SK-N-SH treated with all-trans-retinoic acid at 6 μM for 48 hours (cell line): ENCODE measurements around the gene PCDHA13.
"Not testable (repeated sequence)": the region's sequence is repeated elsewhere in the genome, so short reads cannot be mapped to it uniquely, and the experiment has no call there.

Source experiments
- ATAC-seq: fragments of 200-7000 bp; cut with Tn5 transposase; 3 replicates; pipeline ENCODE4 v1.9.1; 2020; ENCODE audit warnings: mild to moderate bottlenecking, moderate library complexity
- ARNTL ChIP-seq: fragments of 450-650 bp; formaldehyde crosslinking; IDR thresholded peaks from 2 replicates; pipeline ENCODE4 v1.5.0; 2020; ENCODE audit warnings: low read depth, mild to moderate bottlenecking, moderate library complexity, borderline replicate concordance
- CSRNP3 ChIP-seq: fragments of 250-450 bp; sonication (Bioruptor Pico); IDR thresholded peaks from 2 replicates; pipeline ENCODE4 v1.5.1; 2021; ENCODE audit warnings: mild to moderate bottlenecking, moderate library complexity
- GLIS3 ChIP-seq: fragments of 250-450 bp; sonication (Bioruptor Pico); IDR thresholded peaks from 2 replicates; pipeline ENCODE4 v1.5.0; 2020; ENCODE audit warnings: mild to moderate bottlenecking, moderate library complexity
- ISL1 ChIP-seq: fragments of 250-450 bp; sonication (Bioruptor Pico); IDR thresholded peaks from 2 replicates; pipeline ENCODE4 v2.1.2; 2022; ENCODE audit warnings: mild to moderate bottlenecking, moderate library complexity
- POU6F1 ChIP-seq: fragments of 250-450 bp; sonication (Bioruptor Pico); IDR thresholded peaks from 2 replicates; pipeline ENCODE4 v1.8.0; 2021; ENCODE audit warnings: low read depth, mild to moderate bottlenecking, moderate library complexity, borderline replicate concordance
- ZFP3 ChIP-seq: fragments of 250-450 bp; sonication (Bioruptor Pico); IDR thresholded peaks from 2 replicates; pipeline ENCODE4 v1.5.0; 2020; ENCODE audit warnings: mild to moderate bottlenecking, moderate library complexity
- ZFP30 ChIP-seq: fragments of 450-650 bp; formaldehyde crosslinking; IDR thresholded peaks from 2 replicates; pipeline ENCODE4 v1.5.0; 2022; ENCODE audit warnings: mild to moderate bottlenecking, moderate library complexity
- ZNF565 ChIP-seq: fragments of 450-650 bp; formaldehyde crosslinking; conservative IDR thresholded peaks from 2 replicates; pipeline ENCODE4 v1.5.0; 2020; ENCODE audit warnings: low read depth, mild to moderate bottlenecking, moderate library complexity
- ZNF70 ChIP-seq: fragments of 450-650 bp; formaldehyde crosslinking; IDR thresholded peaks from 2 replicates; pipeline ENCODE4 v1.5.0; 2020; ENCODE audit warnings: mild to moderate bottlenecking, moderate library complexity

PCDHA13 gene

GRCh38 chr5:140840978-140841962, 40.7 kb upstream of the PCDHA13 start, which contains the start of gene PCDHA8 (continued):
- TF ChIP-seq POU6F1 (CRISPR knock-in tag) (no peak), CSRNP3 (no peak), GLIS3 (no peak), ZNF565 (no peak), ISL1 (CRISPR knock-in tag) (no peak), ARNTL (CRISPR knock-in tag) (no peak)

GRCh38 chr5:140842798-140843733, 38.9 kb upstream of the PCDHA13 start:
- TF ChIP-seq ARNTL (CRISPR knock-in tag) (no peak), ZFP30 (no peak), POU6F1 (CRISPR knock-in tag) (no peak)
- ATAC-seq, result no peak

- ATAC-seq, result not testable (repeated sequence)
Measured at GRCh38 chr5:140848139-140849102, 33.5 kb upstream of the PCDHA13 start, which contains the start of gene PCDHA9. TSS of gene PCDHA9 (plus strand) at chr5:140848382. CDS start at chr5:140848496, 114 bp downstream.

- not testable (repeated sequence) for ATAC-seq
Measured at GRCh38 chr5:140849831-140850634, 31.9 kb upstream of the PCDHA13 start.

GRCh38 chr5:140855772-140856674, 25.9 kb upstream of the PCDHA13 start, which contains the start of gene PCDHA10:
TSS of gene PCDHA10 (plus strand) at chr5:140855897. CDS start at chr5:140856049, 152 bp downstream.
- no peak for ATAC-seq
- TF ChIP-seq ZNF70 (CRISPR knock-in tag), result no peak
- no peak for TF ChIP-seq ZFP3
